H1 (cell line): Measurements from ENCODE around the gene SPARCL1. TPM values are rescaled to one million over a fixed set of nuclear protein-coding genes. Genes with fewer than 3 reads are reported as not detected.

ENCODE experiments used
- CTCF ChIA-PET: fragments of 300-600 bp; sonication (Branson Sonifier 250); formaldehyde crosslinking; loops from one replicate; lab custom pipeline; 2021; ENCODE audit not compliant: partially characterized antibody; lab: Charles Lee
- POLR2A ChIA-PET: fragments of 300-600 bp; sonication (Branson Sonifier 250); formaldehyde crosslinking; loops from one replicate; lab custom pipeline; 2021; ENCODE audit warnings: inconsistent platforms; ENCODE audit not compliant: partially characterized antibody; lab: Charles Lee
- DNase-seq, 2 experiments: peaks; one replicate each; pipeline versions ENCODE4 v3.0.0 to v3.0.0-alpha.2; 2010 to 2022; ENCODE audit warnings: low spot score in 2 of 2, low read depth in 1 of 2, mixed read lengths in 1 of 2
- FAIRE-seq: peaks from 2 replicates; lab custom pipeline; 2011; peaks lifted over from hg19 to GRCh38; lab: Jason Lieb, UNC
- H2AFZ ChIP-seq: 2 replicates; pipeline ENCODE4 v1.8.1; 2012; ENCODE audit warnings: low read length, inconsistent platforms
- H2AK5ac ChIP-seq: 2 replicates; pipeline ENCODE4 v1.6.1; 2013; ENCODE audit warnings: low read depth, low read length
- H2BK120ac ChIP-seq: replicated peaks from 2 replicates; pipeline ENCODE3; 2013; ENCODE audit warnings: low read depth, low read length, inconsistent platforms
- H2BK12ac ChIP-seq: 2 replicates; pipeline ENCODE4 v1.6.1; 2013; ENCODE audit warnings: low read depth, low read length
- H2BK15ac ChIP-seq: 2 replicates; pipeline ENCODE4 v1.6.1; 2013; ENCODE audit warnings: low read length
- H2BK20ac ChIP-seq: 2 replicates; pipeline ENCODE4 v1.6.1; 2013; ENCODE audit warnings: low read length
- H2BK5ac ChIP-seq: 2 replicates; pipeline ENCODE4 v1.6.1; 2013; ENCODE audit warnings: low read depth, low read length
- H3K14ac ChIP-seq: 2 replicates; pipeline ENCODE4 v1.6.1; 2013; ENCODE audit warnings: inconsistent platforms; ENCODE audit not compliant: insufficient read length
- H3K18ac ChIP-seq: 2 replicates; pipeline ENCODE4 v1.6.1; 2013; ENCODE audit warnings: low read length; ENCODE audit errors: extremely low read depth
- H3K23ac ChIP-seq: 2 replicates; pipeline ENCODE4 v1.6.1; 2013; ENCODE audit warnings: inconsistent platforms; ENCODE audit not compliant: insufficient read length
- H3K23me2 ChIP-seq: 2 replicates; pipeline ENCODE4 v1.6.1; 2013; ENCODE audit warnings: low read depth, low read length
- H3K27ac ChIP-seq: 2 replicates; pipeline ENCODE4 v1.6.1; 2011; ENCODE audit warnings: low read depth, low read length, inconsistent platforms
- H3K27me3 ChIP-seq, 4 experiments: replicated peaks in 1 of 4; 1 replicate in 1 of 4; 2 replicates in 3 of 4; pipeline versions ENCODE4 v1.6.1 to v1.8.1; 2011 to 2013; ENCODE audit warnings: low read length in 3 of 4, mild to moderate bottlenecking in 3 of 4, inconsistent platforms in 2 of 4, mixed read lengths in 2 of 4, moderate library complexity in 1 of 4; ENCODE audit not compliant: control insufficient read depth in 3 of 4, insufficient read depth in 3 of 4; ENCODE audit errors: extremely low read depth in 1 of 4
- H3K36me3 ChIP-seq, 4 experiments: 2 replicates each; pipeline versions ENCODE4 v1.6.1 to v1.8.1; 2011 to 2013; ENCODE audit warnings: mild to moderate bottlenecking in 4 of 4, low read length in 3 of 4, moderate library complexity in 2 of 4, control low read depth in 1 of 4, inconsistent platforms in 1 of 4; ENCODE audit not compliant: insufficient read depth in 4 of 4, control insufficient read depth in 2 of 4
- H3K4ac ChIP-seq: replicated peaks from 2 replicates; pipeline ENCODE3; 2013; ENCODE audit warnings: low read length, low read depth, mixed read lengths, inconsistent platforms; ENCODE audit not compliant: insufficient read length
- H3K4me1 ChIP-seq, 4 experiments: replicated peaks in 1 of 4; 1 replicate in 1 of 4; 2 replicates in 3 of 4; pipeline versions ENCODE4 v1.6.1 to v1.8.1; 2011 to 2013; ENCODE audit warnings: low read length in 3 of 4, inconsistent platforms in 2 of 4, mixed read lengths in 1 of 4; ENCODE audit not compliant: insufficient read depth in 4 of 4, control insufficient read depth in 3 of 4
- H3K4me2 ChIP-seq, 2 experiments: 2 replicates each; pipeline versions ENCODE4 v1.6.1 to v1.8.1; 2011 to 2013; ENCODE audit warnings: low read depth in 2 of 2, low read length in 2 of 2, control low read depth in 1 of 2, inconsistent platforms in 1 of 2, mild to moderate bottlenecking in 1 of 2; ENCODE audit not compliant: insufficient read depth in 1 of 2
- H3K4me3 ChIP-seq, 4 experiments: fragments of 200-600, 300-600 bp in 1 of 4; sonication (generic), shearing (Covaris generic), sonication (Bioruptor Twin) in 1 of 4; 2 replicates each; pipeline versions ENCODE4 v1.5.1 to v1.8.1; 2011 to 2016; ENCODE audit warnings: low read length in 4 of 4, low read depth in 3 of 4, control low read depth in 2 of 4, inconsistent platforms in 2 of 4, mild to moderate bottlenecking in 2 of 4, mixed read lengths in 1 of 4, moderate library complexity in 1 of 4; ENCODE audit not compliant: insufficient read depth in 2 of 4; ENCODE audit errors: extremely low read depth in 1 of 4
- H3K56ac ChIP-seq: replicated peaks from 2 replicates; pipeline ENCODE3; 2013; ENCODE audit warnings: low read depth, mild to moderate bottlenecking, mixed read lengths, low read length, inconsistent platforms; ENCODE audit not compliant: insufficient read length
- H3K79me1 ChIP-seq: 2 replicates; pipeline ENCODE4 v1.6.1; 2013; ENCODE audit warnings: low read depth, low read length, control low read depth
- H3K79me2 ChIP-seq, 2 experiments: 2 replicates each; pipeline versions ENCODE4 v1.6.1 to v1.8.1; 2012 to 2013; ENCODE audit warnings: low read length in 2 of 2, mild to moderate bottlenecking in 2 of 2, inconsistent platforms in 1 of 2; ENCODE audit not compliant: insufficient read depth in 2 of 2, control insufficient read depth in 1 of 2
- H3K9ac ChIP-seq, 4 experiments: replicated peaks in 1 of 4; 1 replicate in 1 of 4; 2 replicates in 3 of 4; pipeline versions ENCODE4 v1.6.1 to v1.8.1; 2011 to 2013; ENCODE audit warnings: low read depth in 3 of 4, low read length in 3 of 4, control low read depth in 2 of 4, mild to moderate bottlenecking in 2 of 4, moderate library complexity in 2 of 4, inconsistent platforms in 1 of 4; ENCODE audit errors: extremely low read depth in 1 of 4
- H3K9me3 ChIP-seq, 2 experiments: 2 replicates each; pipeline versions ENCODE4 v1.6.1 to v1.8.1; 2012 to 2013; ENCODE audit warnings: mild to moderate bottlenecking in 2 of 2, moderate library complexity in 2 of 2, control low read depth in 1 of 2, inconsistent platforms in 1 of 2, low read depth in 1 of 2, low read length in 1 of 2, mixed read lengths in 1 of 2; ENCODE audit not compliant: insufficient read depth in 2 of 2
- H4K20me1 ChIP-seq, 2 experiments: replicated peaks in 1 of 2; 2 replicates each; pipeline versions ENCODE3 to v1.8.1; 2011 to 2013; ENCODE audit warnings: inconsistent platforms in 2 of 2, low read length in 2 of 2, mild to moderate bottlenecking in 1 of 2; ENCODE audit not compliant: insufficient read depth in 2 of 2, control insufficient read depth in 1 of 2
- H4K5ac ChIP-seq: 2 replicates; pipeline ENCODE4 v1.6.1; 2013; ENCODE audit warnings: low read length, low read depth, mixed read lengths, inconsistent platforms; ENCODE audit not compliant: insufficient read length
- H4K8ac ChIP-seq: 2 replicates; pipeline ENCODE4 v1.8.0; 2013; ENCODE audit warnings: mild to moderate bottlenecking, moderate library complexity, low read length, inconsistent platforms; ENCODE audit not compliant: insufficient read depth; ENCODE audit errors: extremely low read depth
- H4K91ac ChIP-seq: replicated peaks from 2 replicates; pipeline ENCODE3; 2013; ENCODE audit warnings: low read length, mixed read lengths, inconsistent platforms; ENCODE audit not compliant: insufficient read length
- CBX5 ChIP-seq: fragments of 300-800, 300-1000 bp; sonication (generic); IDR thresholded peaks from 2 replicates; pipeline ENCODE4 v1.7.1; 2016; ENCODE audit warnings: antibody characterized with exemption, low read length, low read depth
- E2F6 ChIP-seq: IDR thresholded peaks from 2 replicates; pipeline ENCODE4 v1.6.1; 2012; ENCODE audit warnings: inconsistent platforms
- EP300 ChIP-seq, 2 experiments: IDR thresholded peaks; 1 replicate in 1 of 2; 2 replicates in 1 of 2; pipeline ENCODE4 v1.6.1; 2011 to 2012; ENCODE audit warnings: low read depth in 2 of 2, low read length in 2 of 2, mild to moderate bottlenecking in 2 of 2, borderline replicate concordance in 1 of 2, inconsistent platforms in 1 of 2, moderate library complexity in 1 of 2
- MAX ChIP-seq: IDR thresholded peaks from 2 replicates; pipeline ENCODE4 v1.6.1; 2012; ENCODE audit warnings: inconsistent platforms
- SIN3A ChIP-seq, 2 experiments: IDR thresholded peaks in 1 of 2; conservative IDR thresholded peaks in 1 of 2; 2 replicates each; pipeline ENCODE4 v1.6.1; 2011 to 2012; ENCODE audit warnings: low read length in 2 of 2, improper control_type of control experiment in 1 of 2, low read depth in 1 of 2, mild to moderate bottlenecking in 1 of 2
- TAF7 ChIP-seq: optimal IDR thresholded peaks from 2 replicates; pipeline ENCODE3; 2011; ENCODE audit warnings: low read depth, mild to moderate bottlenecking, inconsistent platforms, low read length, moderate library complexity, borderline replicate concordance
- ZNF274 ChIP-seq: IDR thresholded peaks from 2 replicates; pipeline ENCODE4 v1.7.0; 2012; ENCODE audit warnings: low read length, borderline replicate concordance; ENCODE audit errors: extremely low read depth
- WGBS, 2 experiments: shearing (Covaris generic) in 1 of 2; methylation state at CpG; one replicate each; pipeline versions ENCODE4 v1.1.6 to v1.1.7; 2013 to 2015; ENCODE audit warnings: low lambda C conversion rate in 2 of 2, mixed read lengths in 2 of 2, inconsistent platforms in 1 of 2, low coverage in 1 of 2, missing lambda C conversion rate in 1 of 2; ENCODE audit not compliant: insufficient replicate concordance in 2 of 2, insufficient coverage in 1 of 2, insufficient read length in 1 of 2; ENCODE audit errors: extremely low coverage in 1 of 2, missing lambda C conversion rate in 1 of 2; 5-methylcytosine and 5-hydroxymethylcytosine counted together
- polyA plus RNA-seq, 7 experiments: library from polyadenylated mRNA; depleted of rRNA in 3 of 7; stranded (reverse) in 5 of 7; unstranded in 2 of 7; fragments of >200 nt in 5 of 7; fragments of 200-250 nt in 2 of 7; gene quantifications; 1 replicate in 5 of 7; 2 replicates in 1 of 7; 4 replicates in 1 of 7; pipeline versions ENCODE4 v1.2.1 to v1.2.3, GENCODE V29; 2011 to 2013; ENCODE audit warnings: missing spikeins in 2 of 7, mixed read lengths in 2 of 7
- total RNA-seq: library from RNA; stranded (reverse); fragmentation: NEBNext Ultra II Directional; extraction: Animal tissue kit (Norgen Biotek cat#: 25700); gene quantifications from 2 replicates; pipeline ENCODE4 v1.2.1, GENCODE V29; 2021

Gene SPARCL1
- total and polyA plus RNA-seq, 2 of the 8 experiments (the other 6 are each of a cell fraction or from before 2014, with no cell fraction given) = 0.48 to 0.51 TPM

GRCh38 chr4:87575408-87575807 is 46.2 kb upstream of the SPARCL1 start:
- H2BK20ac ChIP-seq = no peak overlapping the region
- H3K4me3 ChIP-seq = no peak overlapping the region
- no peak overlapping the region for H4K91ac ChIP-seq
- H2BK15ac ChIP-seq = no peak overlapping the region
- no peak overlapping the region for H3K9ac ChIP-seq
- H3K23ac ChIP-seq = no peak overlapping the region
- H3K27me3 ChIP-seq = no peaks in the 10 kb centered on the region
- no peaks in the 10 kb centered on the region for H3K23me2 ChIP-seq
- no peak overlapping the region for H4K8ac ChIP-seq
- no peak overlapping the region for H3K4ac ChIP-seq
- no peak for DNase-seq
- no peak overlapping the region for H2BK12ac ChIP-seq
- no peak overlapping the region for H2BK120ac ChIP-seq
- no peak overlapping the region for H4K5ac ChIP-seq
- H3K79me1 ChIP-seq = no peaks in the 10 kb centered on the region
- POLR2A ChIA-PET = no interaction called here
- no peaks in the 10 kb centered on the region for H3K9me3 ChIP-seq
- no peak overlapping the region for H3K18ac ChIP-seq
- no peaks in the 10 kb centered on the region for H4K20me1 ChIP-seq
- H3K27ac ChIP-seq = no peak overlapping the region
- H2AFZ ChIP-seq = no peak overlapping the region
- TF ChIP-seq MAX = no peak
- no peak for TF ChIP-seq TAF7
- no peak for TF ChIP-seq SIN3A (conservative IDR thresholded peaks at IDR 0.05 in 1 of 2, IDR thresholded peaks at IDR 0.05 in 1 of 2; ENCODE audit: low read depth in 1 of 2, low read length in 2 of 2)
- no peak for TF ChIP-seq CBX5
- TF ChIP-seq ZNF274 = no peak
- no peak for TF ChIP-seq EP300 (IDR thresholded peaks at IDR 0.05; ENCODE audit: borderline replicate concordance in 1 of 2, low read depth in 2 of 2, low read length in 2 of 2)
- no peak for TF ChIP-seq E2F6
- no peak overlapping the region for H2BK5ac ChIP-seq
- CTCF ChIA-PET = no interaction called here
- no peaks in the 10 kb centered on the region for H3K79me2 ChIP-seq
- H2AK5ac ChIP-seq = no peak overlapping the region
- no peak overlapping the region for H3K14ac ChIP-seq
- H3K56ac ChIP-seq = no peak overlapping the region
- peaks cover 0 to 3% (median 0%) of the 10 kb centered on the region in 4 experiments; a peak in 1 of 7 replicates for H3K4me1 ChIP-seq
- H3K36me3 ChIP-seq = no peaks in the 10 kb centered on the region
- H3K4me2 ChIP-seq = no peak overlapping the region
- 85% methylated on average over 1 of the region's 1 CpG; no CpG with 5 or more reads in 1 of the 2 experiments for WGBS, 2 experiments
- FAIRE-seq = no peak
